CD4-positive, alpha-beta T cell treated with Interleukin-4 for 1 hour (primary cell): ENCODE results near the gene SHOX.
"Not testable (repeated sequence)": the region's sequence is repeated elsewhere in the genome, so short reads cannot be mapped to it uniquely, and the experiment has no call there.

ENCODE experiments used
- DNase-seq, 2 donors: peaks; one replicate each; pipeline ENCODE4 v3.0.0-alpha.2; 2020 to 2022

SHOX gene

GRCh38 chrX:630612-631496 lies at the start of gene SHOX:
SHOX (plus strand) TSS chrX:630791; CDS start chrX:630898, 107 bp downstream.
- no peak for DNase-seq

- no peak for DNase-seq
Observed at GRCh38 chrX:581066-581465, 49.5 kb upstream of the SHOX start.

- no peak for DNase-seq
Observed at GRCh38 chrX:581720-582298, 48.8 kb upstream of the SHOX start.

- DNase-seq = no peak
Observed at GRCh38 chrX:584572-584971, 46.0 kb upstream of the SHOX start.

GRCh38 chrX:585115-585808 lies 45.3 kb upstream of the SHOX start:
- DNase-seq = no peak

GRCh38 chrX:586351-586750 lies 44.2 kb upstream of the SHOX start:
- DNase-seq = no peak

GRCh38 chrX:589261-589660 lies 41.3 kb upstream of the SHOX start:
- not testable (repeated sequence) for DNase-seq

- DNase-seq = no peak
Observed at GRCh38 chrX:590693-591404, 39.7 kb upstream of the SHOX start.

- no peak for DNase-seq
Observed at GRCh38 chrX:599837-600715, 30.5 kb upstream of the SHOX start.

GRCh38 chrX:603029-603428 lies 27.6 kb upstream of the SHOX start:
- DNase-seq = not testable (repeated sequence)

- DNase-seq = not testable (repeated sequence)
Observed at GRCh38 chrX:604616-605015, 26.0 kb upstream of the SHOX start.

- not testable (repeated sequence) for DNase-seq
Observed at GRCh38 chrX:608088-608487, 22.5 kb upstream of the SHOX start.

GRCh38 chrX:614136-614535 lies 16.5 kb upstream of the SHOX start:
- DNase-seq = no peak

- DNase-seq = no peak
Observed at GRCh38 chrX:617401-617800, 13.2 kb upstream of the SHOX start.

- no peak for DNase-seq
Observed at GRCh38 chrX:617891-618290, 12.7 kb upstream of the SHOX start.

GRCh38 chrX:618304-618703 lies 12.3 kb upstream of the SHOX start:
- not testable (repeated sequence) for DNase-seq

GRCh38 chrX:618761-619450 lies 11.7 kb upstream of the SHOX start:
- no peak for DNase-seq

- DNase-seq = no peak
Observed at GRCh38 chrX:619451-619811, 11.2 kb upstream of the SHOX start.

- DNase-seq = no peak
Observed at GRCh38 chrX:619812-620531, 10.6 kb upstream of the SHOX start.

GRCh38 chrX:621705-622503 lies 8.7 kb upstream of the SHOX start:
- DNase-seq = no peak
